DMS153 treated with DMSO at 0.1 percent for 48 hours (cell line): ENCODE measurements around the gene GABRB2.
"Not testable (repeated sequence)": the region's sequence is repeated elsewhere in the genome, so short reads cannot be mapped to it uniquely, and the experiment has no call there.

Experiments used
- DNase-seq: peaks from one replicate; lab custom pipeline; 2025; ENCODE audit not compliant: unreplicated experiment; lab: John Stamatoyannopoulos, UW

The GABRB2 gene

DNA sequence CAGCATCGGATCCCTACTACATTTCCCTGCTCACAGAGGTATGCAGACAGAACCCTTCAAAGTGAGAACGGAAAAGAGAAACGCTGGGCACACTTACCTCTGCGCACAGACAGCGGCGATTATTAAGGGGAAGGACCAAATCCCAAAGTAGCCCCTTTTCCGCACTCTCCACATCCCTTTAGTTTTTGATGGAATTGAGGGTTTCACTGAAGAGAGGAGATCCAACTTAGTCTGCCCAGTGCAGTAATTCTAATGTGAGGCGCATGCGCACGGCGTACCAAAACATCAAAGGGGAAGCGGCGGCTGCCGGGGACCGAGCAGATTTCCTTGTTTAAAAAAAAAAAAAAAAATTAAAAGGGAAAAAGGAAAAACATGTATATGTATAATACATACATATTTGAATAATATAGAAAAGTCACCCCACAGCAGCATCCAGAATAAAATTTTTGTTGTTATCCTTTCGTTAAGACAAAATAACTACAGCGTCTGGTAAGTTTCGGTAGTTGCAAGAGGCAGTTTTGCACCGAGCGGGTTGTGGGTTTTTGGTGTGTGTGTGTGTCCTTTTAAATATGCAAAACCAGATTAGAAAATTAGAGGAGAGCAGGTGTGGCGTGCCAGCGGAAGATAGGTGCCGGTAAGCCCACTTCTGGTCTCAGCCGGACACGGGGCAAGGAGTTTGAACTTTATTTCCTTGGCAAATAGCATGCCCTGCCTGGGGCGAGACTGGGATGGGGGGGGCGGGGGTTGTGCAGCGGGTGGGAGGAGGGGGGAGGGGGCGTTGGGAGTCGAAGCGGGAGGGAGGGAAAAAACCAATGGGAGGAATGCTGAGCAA is at the start of gene GABRB2:
GABRB2 (minus strand) TSS at position 256 of the 832 bp plus-strand sequence; CDS start at position 174, 82 bp downstream.
- DNase-seq = peak; percentile 1

DNA sequence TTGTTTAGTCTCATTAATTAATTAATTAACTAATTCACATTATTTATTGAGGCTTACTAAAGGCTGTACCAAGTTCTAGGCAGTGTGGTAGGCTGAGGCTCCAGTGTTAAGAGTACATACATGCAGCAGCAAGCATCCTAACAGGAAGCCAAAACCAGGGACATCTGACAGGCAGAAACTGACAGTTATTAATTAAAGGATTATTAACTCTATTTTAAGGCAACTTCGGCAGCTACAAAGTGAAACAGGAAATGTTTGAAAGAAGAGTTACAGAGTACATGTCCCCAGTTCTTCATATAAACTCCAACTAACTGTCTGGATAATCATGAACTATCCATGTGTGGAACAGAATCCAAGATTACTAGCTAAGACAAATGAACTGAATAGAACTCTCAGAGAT is 39.3 kb upstream of the GABRB2 start:
- DNase-seq = no peak

DNA sequence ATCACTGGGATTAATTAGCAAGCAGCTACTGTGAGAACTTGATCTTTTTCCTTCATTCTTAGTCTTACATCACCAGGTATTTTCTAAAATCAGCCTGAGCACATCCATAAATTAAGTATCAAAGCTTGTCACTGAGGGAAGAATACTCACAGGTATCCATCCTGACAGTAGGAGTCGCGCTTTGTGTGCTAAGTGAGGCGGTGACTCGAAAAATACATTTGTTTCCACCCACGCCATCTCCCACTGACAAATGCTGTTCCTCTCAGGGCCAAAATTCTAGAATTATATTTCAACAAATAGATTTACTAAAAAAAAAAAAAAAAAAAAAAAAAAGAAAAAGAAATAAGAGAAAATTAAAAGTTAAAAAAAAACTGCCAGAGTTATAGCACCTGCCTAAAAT is 34.1 kb upstream of the GABRB2 start:
- DNase-seq = no peak

DNA sequence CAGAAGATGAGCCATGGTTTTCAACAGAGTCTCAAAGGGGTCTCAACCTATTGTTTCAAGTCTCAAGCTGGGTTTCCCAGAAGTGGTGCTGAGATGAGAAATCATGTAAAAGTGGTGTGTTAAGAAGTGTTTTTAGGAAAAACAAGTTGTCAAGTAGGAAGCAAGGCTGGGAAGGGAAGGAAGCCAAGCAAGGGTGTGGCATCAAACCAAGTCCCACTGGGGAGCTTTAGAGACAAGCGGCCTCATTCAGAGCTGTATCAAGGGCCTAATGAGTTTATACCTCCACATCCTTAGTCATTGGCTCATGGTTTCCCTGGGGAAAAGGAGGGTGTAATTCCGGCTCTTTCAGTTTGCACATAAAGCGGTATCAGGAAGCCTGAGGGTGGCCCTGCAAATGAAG is 26.4 kb upstream of the GABRB2 start:
- no peak for DNase-seq

DNA sequence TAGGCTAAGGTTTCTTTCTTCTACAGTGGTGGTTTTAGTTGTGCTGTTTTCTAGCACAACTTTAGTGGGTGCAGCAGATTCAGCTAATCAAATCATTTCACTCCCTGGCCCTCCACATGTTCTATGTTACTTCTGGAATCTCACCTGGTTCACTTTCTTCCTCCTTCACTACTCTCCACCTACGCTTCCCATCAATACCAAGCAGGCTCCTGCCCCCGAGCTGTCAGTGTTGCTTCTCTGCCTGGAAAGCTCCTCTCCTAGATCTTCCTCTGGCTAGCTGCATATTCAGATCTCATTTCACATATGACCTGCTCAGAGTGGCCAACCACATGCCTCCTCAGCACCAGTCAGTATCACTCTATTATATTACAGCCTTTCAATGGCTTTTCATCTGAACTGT is 19.6 kb upstream of the GABRB2 start:
- no peak for DNase-seq

DNA sequence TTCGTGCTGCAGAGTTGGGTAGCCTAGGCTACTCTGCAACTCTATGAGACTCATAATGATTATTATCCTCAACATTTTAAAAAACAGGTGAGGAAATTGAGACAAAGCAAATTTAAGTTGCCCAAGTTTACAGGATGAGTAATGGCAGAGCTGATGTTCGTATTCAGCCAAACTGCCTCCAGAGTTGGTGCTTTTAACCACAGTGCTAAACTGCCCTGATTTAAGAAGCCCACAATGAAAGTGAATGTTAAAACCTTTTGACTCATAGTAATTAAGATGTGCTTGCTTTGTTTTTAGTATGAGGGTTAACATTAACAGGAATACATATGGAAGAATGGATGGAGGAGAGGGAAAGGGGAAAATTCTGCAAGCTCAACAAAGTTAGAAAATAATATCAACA is 15.9 kb upstream of the GABRB2 start:
- no peak for DNase-seq

DNA sequence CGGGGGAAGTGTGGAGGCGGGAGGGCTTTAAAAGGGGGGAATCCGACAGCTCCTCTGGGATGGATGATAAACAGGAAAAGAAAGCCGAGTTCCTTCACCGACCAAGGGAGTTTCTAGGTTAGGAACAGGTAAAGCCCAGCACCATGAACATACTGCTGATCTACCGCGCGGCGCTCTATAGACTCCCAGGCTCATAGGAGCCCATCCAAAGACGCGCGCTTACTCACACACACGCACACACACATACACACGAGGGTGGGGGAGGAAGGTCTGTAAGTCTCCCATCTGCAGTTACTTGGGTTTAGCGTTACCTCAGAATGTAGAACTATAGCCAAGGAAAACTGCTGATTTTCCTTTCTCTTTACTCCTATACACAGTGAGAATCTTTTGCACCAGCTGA is 2.6 kb upstream of the GABRB2 start:
- DNase-seq = no peak

DNA sequence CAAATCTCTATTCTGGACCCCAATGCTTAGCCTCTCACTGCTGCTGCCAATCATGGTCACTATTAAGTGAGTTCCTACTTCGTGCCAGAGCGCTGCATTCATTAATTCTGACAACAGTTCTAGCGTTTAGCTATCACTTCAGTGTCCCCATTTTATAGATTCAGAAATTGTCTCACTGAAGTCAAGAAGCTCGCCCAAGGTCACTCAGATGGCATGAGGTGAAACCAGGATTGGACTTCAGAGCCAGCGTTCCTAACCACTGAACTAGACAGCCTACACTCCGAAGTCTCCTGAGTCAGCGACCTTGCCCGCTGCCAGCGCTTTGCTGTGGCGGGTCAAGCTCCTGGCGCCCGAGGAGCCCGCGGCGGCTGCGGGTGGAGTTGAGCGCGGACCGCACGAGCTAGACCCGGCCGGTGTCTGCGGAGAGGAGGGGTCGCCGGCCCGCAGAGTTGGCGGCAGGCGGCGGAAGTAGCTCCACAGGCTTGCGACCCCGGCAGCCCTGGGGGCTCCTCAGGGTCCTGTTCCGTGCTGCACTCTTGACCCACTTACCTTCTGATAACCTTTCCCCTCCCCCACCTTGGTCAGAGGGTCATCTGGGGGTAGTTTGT is 2.1 kb upstream of the GABRB2 start:
- DNase-seq = no peak

DNA sequence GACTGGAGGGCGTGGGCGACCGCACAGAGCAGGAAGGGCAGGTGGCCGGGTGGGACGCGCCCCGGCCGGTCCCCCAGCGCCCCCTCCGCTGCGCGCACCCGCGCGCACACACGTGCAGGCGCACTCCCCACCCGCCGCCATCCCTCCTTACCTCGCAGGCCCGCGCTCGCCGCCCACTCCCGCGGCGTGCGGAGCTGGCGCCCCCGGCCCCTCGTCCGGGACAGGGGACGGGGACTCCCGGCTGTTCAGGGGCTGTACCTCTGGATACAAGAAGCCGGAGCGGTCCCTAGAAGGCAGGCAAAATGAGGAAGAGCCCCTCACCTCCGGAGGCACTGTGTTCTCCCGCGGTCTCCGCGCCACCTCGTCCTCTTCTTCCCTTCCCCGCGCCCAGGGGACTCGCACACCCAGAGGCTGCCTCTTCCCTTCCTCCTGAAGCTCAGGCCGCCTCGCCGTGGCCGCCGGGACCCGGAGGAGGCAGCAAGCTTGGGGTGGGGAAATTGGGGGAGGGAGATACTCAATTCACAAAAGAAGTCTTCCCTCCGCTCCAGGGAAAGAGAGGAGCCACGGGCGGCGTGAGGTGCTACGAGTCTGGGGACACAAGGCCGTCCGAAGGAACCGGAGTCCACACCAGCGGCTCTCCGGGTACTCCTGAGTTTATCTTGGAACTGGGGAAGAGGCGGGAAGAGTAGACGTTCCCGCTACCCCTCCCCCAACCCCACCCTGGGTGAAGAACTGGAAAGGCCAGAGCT is 1.4 kb upstream of the GABRB2 start:
- DNase-seq = no peak

DNA sequence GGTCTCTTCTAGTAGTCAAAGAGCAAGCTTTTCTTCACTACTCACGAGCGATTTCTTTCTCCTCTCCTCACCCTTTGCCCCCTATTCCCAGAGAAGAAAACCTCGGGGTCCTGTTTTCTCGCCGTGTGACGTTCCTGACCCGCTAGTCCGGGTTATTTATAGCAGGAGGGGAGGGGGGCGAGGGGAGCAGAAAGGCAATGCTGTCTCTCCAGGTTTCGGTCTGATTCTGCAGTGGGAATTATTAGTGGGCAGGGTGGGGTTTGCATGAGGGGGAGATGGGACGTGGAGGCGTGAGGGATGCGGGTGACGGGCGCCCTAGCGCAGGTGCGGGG is 847 bp upstream of the GABRB2 start:
- no peak for DNase-seq

DNA sequence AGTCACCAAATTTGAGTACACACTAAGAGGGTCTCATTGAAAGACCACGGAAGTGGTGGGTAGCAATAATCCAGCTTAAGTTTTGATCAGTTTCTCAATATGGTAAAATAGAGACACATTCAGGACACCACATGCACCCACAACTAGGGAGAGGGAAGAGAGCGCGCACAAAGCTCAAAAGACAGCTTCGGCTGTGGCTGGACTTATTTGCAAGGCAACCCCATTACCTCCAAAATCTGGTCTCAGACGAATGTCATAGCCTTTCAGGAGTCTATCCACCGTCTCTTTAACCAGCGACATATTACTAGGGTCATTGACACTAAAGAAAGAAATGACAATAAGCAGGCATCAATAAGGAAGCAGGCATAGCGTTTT is 443 bp downstream of the GABRB2 start:
- no peak for DNase-seq

DNA sequence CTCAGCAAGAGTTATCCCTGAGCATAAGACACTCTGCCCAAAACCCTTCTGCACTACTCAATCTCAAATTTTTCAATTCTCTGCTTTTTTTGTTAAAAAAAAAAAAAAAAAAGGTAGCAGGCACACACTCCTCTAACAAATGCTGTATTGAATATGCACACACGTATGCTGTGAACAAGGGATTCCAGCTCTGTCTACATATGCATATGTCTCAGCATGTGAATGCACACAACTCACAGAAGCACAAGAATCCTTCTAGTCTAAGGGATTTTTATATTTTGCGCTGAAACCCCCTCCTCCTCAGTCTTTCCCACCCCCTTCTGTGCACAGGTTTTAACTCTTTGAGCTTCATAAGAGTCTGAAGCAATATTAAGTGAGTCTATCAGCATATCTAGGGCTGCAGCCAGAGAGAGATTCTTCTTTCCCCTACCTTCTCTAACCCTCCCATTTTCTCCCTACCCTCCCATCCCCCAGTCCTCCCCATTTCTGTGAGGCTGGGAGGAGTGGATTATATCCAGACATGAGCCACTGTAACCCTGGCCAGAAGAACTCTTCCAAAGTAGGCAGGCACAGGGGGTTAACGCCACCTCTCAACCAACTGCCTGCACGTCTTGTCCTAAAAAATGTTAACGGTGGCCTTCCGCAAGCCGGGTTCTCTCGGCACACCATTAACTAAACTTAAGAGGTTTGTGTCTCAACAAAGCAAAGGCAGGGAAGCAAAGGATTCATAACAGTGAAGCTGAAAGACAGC is 1.0 kb downstream of the GABRB2 start:
- no peak for DNase-seq

DNA sequence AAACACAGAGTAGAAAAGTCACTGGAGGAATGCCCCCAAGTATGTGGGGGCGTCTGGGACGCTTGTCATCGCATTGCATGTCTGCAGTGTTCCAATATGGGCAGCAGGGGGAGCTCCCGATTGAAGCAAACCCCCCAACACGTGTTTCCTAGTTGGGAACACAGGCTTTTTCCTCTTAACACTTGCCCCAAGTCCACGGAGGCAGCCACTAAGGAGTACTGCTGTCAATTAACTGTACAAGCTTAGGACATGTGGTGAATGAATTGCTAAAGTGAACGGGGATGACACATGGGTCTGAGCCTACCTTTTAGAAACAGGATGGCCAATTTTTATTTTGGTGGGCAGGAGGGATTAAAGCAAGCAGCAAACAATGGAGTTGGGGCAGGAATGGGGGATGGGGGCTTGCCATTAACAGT is 2.2 kb downstream of the GABRB2 start:
- no peak for DNase-seq

DNA sequence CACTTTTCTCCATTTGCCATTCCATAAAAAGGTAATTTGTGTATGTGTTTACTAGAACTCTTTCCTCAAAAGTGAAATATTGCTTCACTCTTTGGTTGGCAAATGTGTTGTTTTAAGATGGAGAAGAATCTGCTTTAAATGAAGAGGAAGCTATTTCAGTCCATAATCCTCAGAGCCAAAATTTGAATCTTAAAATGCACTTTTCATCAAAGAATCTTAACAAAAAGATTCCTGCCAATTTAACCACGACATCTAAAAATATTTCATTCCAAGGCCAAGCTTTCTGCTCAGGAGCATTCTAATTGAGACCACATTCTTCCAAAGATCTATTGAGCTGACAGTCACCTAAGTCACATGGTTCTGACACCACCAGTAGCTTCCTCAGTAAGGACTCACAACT is 7.5 kb downstream of the GABRB2 start:
- DNase-seq = no peak

DNA sequence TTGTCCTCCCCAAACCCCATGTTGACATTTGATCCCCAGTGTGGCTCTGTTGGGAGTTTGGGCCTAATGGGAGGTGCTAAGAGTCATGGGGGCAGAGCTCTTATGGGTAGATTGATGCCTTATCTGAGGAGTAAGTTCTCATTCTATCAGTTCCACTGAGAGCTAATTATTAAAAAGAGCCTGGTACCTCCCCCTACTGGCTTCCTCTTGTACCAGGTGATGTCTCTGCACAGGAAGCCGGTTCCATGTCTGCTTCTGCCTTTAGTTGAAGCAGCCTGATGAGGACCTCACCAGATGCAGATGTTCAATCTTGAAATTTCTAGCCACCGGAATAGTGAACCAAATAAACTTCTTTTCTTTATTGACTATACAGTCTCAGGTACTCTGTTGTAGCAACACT is 10.8 kb downstream of the GABRB2 start:
- no peak for DNase-seq

DNA sequence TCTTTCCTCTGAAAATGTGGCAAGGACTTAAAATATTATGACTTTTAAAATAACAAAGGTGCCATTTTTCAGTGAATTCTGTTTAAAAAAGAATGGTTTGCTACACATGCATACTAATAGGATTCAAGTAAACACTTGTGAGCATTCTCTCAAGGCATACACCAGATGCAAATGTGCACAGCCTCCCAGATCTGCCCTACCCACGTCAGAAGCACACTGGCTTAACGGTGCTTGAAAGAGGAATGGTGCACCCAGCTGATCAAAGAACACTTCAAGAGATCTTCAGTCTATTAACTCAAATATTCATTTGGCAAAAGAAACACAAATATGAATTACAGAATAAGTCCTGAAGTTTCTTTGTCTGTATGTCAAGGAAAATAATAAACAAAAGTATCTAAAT is 15.8 kb downstream of the GABRB2 start:
- DNase-seq = no peak

DNA sequence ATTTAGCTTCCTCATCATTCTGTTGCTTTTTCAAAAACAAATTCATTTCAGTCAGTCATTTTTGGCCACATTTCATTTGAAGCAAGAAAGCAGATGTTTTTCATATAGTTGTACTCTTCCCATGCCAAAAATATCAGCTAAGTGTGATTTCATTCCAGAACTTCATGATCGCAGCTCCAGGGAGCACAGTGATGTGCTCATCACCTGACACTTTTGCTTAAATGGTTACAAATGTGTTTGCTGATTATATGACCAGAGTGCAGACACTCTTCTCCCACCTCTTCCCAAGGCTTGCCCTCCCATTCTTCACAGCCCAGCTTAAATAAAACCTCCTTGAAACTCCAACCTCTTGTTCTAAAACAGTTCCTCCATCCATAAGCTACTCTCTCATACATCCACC is 32.6 kb downstream of the GABRB2 start:
- DNase-seq = no peak

DNA sequence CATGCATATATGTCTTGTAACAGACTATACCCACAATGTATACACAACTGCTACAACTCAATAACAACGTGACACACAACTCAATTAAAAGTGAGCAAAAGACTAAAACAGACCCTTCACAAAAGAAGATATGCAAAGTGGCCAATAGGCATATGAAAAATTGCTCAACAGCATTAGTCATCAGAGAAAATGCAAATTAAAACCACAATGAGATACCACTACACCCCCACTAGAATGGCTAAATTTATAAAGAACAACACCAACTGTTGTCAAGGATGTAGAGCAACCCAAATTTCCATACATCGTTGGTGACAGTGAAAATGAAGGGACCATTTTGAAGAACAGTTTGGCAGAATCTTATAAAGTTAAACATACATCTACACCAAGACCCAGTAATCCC is 38.9 kb downstream of the GABRB2 start:
- no peak for DNase-seq

DNA sequence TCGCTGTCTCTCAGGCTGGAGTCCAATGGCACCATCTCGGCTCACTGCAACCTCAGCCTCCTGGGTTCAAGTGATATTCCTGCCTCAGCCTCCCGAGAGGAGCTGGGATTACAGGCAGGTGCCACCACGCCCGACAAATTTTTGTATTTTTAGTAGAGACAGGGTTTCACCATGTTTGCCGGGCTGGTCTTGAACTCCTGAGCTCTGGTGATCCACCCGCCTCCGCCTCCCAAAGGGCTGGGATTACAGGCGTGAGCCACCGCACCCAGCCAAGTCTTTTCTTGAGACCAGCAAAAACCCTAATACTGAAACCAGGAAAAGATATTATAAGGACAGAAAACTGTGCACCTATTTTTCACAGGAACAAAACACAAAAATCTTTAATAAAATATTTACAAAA is 41.4 kb downstream of the GABRB2 start:
- DNase-seq = not testable (repeated sequence)

DNA sequence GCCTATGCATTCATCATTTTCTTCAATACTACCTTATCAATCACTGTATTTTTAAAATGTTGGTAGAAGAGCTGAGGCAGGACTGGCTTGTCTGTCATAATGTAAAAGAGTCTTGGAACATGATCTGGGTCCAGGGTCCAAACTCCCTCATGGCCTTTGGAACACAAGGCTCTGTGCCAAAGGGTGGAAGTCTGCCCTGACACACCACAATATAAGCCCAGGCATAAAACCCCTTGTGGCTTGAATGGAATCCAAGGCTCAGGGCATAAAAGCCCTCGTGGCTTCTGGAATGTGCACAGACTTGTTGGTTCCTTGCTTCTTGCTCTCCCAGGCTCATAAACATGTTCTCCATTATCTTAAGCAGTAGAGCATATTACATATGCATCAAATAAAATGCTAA is 48.0 kb downstream of the GABRB2 start:
- DNase-seq = no peak

DNA sequence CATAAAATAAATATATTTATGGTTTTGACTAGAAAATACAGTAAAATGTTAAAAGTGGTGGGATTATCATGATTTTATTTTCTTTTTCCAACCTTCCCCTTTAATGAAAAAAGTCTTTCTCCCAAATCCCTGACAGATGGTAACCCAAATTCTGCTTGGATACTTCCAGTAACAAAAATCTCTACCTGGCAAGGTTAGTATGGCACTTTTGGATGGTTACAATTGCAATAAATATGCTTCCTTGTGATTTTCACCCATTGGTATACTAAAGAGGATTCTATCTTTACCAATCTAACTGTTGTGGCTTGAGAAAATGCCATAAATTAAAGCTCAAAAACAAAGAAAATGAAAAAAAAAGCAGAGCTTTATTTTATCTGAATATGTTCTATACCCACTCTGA is 62.8 kb downstream of the GABRB2 start:
- no peak for DNase-seq

DNA sequence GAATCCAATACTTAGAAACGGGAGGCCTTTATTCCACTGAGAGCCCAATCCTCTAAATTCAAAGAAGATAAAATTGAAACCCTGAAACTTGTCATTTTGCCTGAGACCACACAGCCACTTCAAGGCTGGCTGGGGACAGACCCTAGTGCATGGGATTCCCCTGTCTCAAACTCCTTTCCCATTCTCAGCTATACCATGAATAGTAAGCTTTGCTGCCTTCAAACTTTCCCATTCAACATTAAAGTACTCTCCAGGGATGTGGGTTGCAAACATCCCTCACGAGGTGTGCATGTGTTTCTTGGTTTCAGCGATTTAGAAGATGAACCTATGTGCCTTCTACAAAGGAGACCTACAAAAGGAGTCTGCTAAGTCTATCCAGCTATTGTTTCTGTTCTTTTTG is 64.6 kb downstream of the GABRB2 start:
- DNase-seq = no peak
